Ovary (tissue), 3 donors: ENCODE measurements around the gene CRYL1.

Source experiments
- CTCF ChIP-seq, 3 donors: fragments of 450-650 bp in 2 of 3; fragments of 200-600 bp in 1 of 3; IDR thresholded peaks; one replicate each; pipeline versions ENCODE4 v1.5.1 to v1.8.0; 2016 to 2022; ENCODE audit warnings: antibody characterized with exemption in 3 of 3, mild to moderate bottlenecking in 1 of 3
- EP300 ChIP-seq: sonication (generic); formaldehyde crosslinking; IDR thresholded peaks from one replicate; pipeline ENCODE4 v1.6.1; 2017; ENCODE audit warnings: antibody characterized with exemption
- POLR2A ChIP-seq: fragments of 450-650 bp; IDR thresholded peaks from one replicate; pipeline ENCODE4 v1.6.1; 2017; ENCODE audit warnings: antibody characterized with exemption, mild to moderate bottlenecking, moderate library complexity
- donor health status: DM: no; HTN: no; CAD: no.

- TF ChIP-seq CTCF (IDR thresholded peaks at IDR 0.05) (no peak), POLR2A (no peak), EP300 (no peak)
These were observed 4.1 kb downstream of the CRYL1 start for GRCh38 chr13:20521364-20522115.
